Measurements from ENCODE around the gene TFF1. TPM values are rescaled to one million over a fixed set of nuclear protein-coding genes. Genes with fewer than 3 reads are reported as not detected.
A peak's percentile ranks its signal among the peaks of the same experiment; 100 is the strongest.

Gene TFF1
- total RNA-seq, 1 donor from 2014 or later: not detected

DNA sequence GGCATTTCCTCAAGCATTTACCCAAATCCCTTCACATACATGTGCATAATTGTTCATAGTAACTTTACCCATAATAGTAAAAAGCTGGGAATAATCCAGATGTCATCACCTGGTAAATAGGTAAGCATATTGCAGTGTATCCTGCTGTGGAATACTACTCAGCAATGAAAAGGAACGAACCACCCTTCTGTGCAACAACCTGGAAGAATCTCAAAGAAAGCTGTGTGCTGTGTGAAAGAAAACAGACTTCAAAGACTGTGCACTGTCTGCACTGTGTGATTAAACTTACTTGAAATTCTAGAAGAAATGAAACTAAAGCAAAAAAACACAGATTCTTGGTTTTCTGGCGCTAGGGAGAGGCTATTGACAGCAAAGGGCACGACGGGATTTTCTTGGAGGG lies 29.1 kb downstream of the TFF1 start:
- TF ChIP-seq, protein P1, sequence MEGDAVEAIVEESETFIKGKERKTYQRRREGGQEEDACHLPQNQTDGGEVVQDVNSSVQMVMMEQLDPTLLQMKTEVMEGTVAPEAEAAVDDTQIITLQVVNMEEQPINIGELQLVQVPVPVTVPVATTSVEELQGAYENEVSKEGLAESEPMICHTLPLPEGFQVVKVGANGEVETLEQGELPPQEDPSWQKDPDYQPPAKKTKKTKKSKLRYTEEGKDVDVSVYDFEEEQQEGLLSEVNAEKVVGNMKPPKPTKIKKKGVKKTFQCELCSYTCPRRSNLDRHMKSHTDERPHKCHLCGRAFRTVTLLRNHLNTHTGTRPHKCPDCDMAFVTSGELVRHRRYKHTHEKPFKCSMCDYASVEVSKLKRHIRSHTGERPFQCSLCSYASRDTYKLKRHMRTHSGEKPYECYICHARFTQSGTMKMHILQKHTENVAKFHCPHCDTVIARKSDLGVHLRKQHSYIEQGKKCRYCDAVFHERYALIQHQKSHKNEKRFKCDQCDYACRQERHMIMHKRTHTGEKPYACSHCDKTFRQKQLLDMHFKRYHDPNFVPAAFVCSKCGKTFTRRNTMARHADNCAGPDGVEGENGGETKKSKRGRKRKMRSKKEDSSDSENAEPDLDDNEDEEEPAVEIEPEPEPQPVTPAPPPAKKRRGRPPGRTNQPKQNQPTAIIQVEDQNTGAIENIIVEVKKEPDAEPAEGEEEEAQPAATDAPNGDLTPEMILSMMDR (IDR thresholded peaks at IDR 0.05; ENCODE audit: unreplicated experiment): no peak
- H3K9me3 Mint-ChIP-seq (ENCODE audit: unreplicated experiment): no peaks in the 10 kb centered on the region
- H3K4me1 Mint-ChIP-seq (ENCODE audit: unreplicated experiment): no peaks in the 10 kb centered on the region
- H3K27me3 Mint-ChIP-seq (ENCODE audit: unreplicated experiment): peaks cover 6% of the 10 kb centered on the region
- no peak overlapping the region for H3K27ac Mint-ChIP-seq (ENCODE audit: unreplicated experiment)
- no peaks in the 10 kb centered on the region for H3K36me3 Mint-ChIP-seq (ENCODE audit: low read depth, unreplicated experiment)
- no peak overlapping the region for H3K4me3 Mint-ChIP-seq (ENCODE audit: unreplicated experiment)
- DNase-seq (ENCODE audit: low spot score): no peak

DNA sequence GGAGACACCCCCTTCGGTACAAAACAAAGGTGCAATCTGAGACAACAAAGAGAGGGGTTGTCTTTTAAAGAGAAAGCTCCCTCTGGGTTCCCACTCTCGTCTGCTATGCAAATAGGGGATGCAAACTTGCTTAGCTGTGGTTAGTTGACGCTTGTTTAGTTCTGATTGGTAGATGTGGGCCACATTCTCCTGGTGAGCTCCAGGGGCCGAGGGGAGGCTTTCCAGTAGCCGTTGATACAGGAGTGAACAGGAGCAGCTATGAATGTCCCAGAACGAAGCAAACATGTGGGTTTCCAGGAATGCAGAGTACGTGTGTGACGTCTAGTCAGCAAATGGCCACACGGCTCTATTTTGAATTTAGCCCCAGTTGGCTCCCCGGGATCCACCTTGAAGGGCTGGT lies 30.3 kb downstream of the TFF1 start:
- DNase-seq (ENCODE audit: low spot score): no peak
- Mint-ChIP-seq H3K27me3 (ENCODE audit: unreplicated experiment) (peaks cover 5% of the 10 kb centered on the region), H3K9me3 (ENCODE audit: unreplicated experiment) (peaks cover 5% of the 10 kb centered on the region), H3K4me3 (ENCODE audit: unreplicated experiment) (no peak overlapping the region), H3K27ac (ENCODE audit: unreplicated experiment) (no peak overlapping the region), H3K36me3 (ENCODE audit: low read depth, unreplicated experiment) (no peaks in the 10 kb centered on the region), H3K4me1 (ENCODE audit: unreplicated experiment) (no peaks in the 10 kb centered on the region)
- TF ChIP-seq, protein P1 (IDR thresholded peaks at IDR 0.05; ENCODE audit: unreplicated experiment): no peak

DNA sequence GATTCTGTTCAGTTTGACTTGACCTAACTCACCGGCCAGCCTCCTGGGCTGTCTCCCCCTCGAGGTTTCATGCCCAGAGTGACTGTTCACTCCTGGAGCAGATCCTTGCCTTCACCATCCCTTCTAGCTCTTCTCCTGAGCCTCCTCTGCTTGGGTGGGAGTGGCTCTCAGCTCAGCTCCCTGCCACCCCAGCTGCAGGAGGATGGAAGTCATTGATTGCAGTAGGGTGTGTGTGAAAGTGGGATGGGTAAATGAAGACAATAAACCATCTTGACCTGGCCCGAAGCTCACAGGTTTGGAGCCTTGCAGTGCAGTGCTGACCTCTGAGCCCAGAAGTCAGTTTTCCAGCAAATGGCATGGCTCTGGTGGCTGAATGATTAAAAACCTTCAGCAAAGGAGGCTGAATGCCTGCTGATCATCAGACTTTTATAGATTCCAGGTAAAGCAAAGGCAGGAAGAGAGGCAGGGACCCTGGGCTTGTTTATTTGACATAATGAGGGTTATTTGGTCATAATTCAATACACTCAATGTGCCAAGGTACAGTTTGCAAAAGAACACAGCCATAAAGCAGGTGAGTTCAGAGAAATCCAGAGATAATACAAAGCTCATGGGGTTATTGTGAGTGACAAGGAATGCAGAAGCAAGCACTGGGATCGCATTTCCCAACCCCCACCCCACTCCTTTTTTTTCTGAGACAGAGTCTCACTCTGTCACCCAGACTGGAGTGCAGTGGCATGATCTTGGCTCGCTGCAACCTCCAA lies 33.6 kb downstream of the TFF1 start:
- Mint-ChIP-seq H3K4me1 (ENCODE audit: unreplicated experiment) (no peaks in the 10 kb centered on the region), H3K27ac (ENCODE audit: unreplicated experiment) (no peak overlapping the region), H3K36me3 (ENCODE audit: low read depth, unreplicated experiment) (no peaks in the 10 kb centered on the region), H3K27me3 (ENCODE audit: unreplicated experiment) (peaks cover 1% of the 10 kb centered on the region), H3K4me3 (ENCODE audit: unreplicated experiment) (no peak overlapping the region), H3K9me3 (ENCODE audit: unreplicated experiment) (peaks cover 5% of the 10 kb centered on the region)
- TF ChIP-seq, protein P1 (IDR thresholded peaks at IDR 0.05; ENCODE audit: unreplicated experiment): no peak
- DNase-seq (ENCODE audit: low spot score): no peak

DNA sequence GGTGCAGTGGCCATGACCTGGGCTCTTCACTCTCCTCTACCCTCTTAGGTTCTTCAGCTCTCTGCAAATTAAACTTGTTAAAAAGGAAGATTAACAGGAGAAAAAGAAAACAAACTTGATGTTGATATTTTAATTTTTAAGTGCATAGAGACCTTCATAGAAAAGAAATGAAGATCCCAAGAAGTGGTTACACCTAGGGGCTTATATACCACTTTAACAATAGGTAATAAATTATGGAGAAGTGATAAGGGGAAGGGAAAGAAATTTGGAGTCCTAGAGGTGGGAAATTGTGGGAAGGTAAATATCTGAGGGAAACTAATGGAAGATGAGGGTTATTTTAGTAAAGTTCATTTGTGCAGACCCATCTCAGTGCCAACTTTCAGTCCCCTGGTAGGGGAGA lies 34.7 kb downstream of the TFF1 start:
- Mint-ChIP-seq H3K9me3 (ENCODE audit: unreplicated experiment) (peaks cover 5% of the 10 kb centered on the region), H3K27ac (ENCODE audit: unreplicated experiment) (no peak overlapping the region), H3K4me3 (ENCODE audit: unreplicated experiment) (peak overlapping the region; percentile 44), H3K36me3 (ENCODE audit: low read depth, unreplicated experiment) (no peaks in the 10 kb centered on the region), H3K27me3 (ENCODE audit: unreplicated experiment) (peaks cover 1% of the 10 kb centered on the region), H3K4me1 (ENCODE audit: unreplicated experiment) (no peaks in the 10 kb centered on the region)
- TF ChIP-seq, protein P1 (IDR thresholded peaks at IDR 0.05; ENCODE audit: unreplicated experiment): no peak
- DNase-seq (ENCODE audit: low spot score): no peak

Measured in endothelial cell (in vitro differentiated cells).